Left lung (tissue), 10 donors: Measurements from ENCODE around the gene ARHGEF28. TPM values are rescaled to one million over a fixed set of nuclear protein-coding genes. Genes with fewer than 3 reads are reported as not detected.
A peak's percentile ranks its signal among the peaks of the same experiment; 100 is the strongest.

Source experiments
- ATAC-seq: fragments of 200-7000 bp; cut with Tn5 transposase; one replicate; pipeline ENCODE4 v1.9.1; 2020; ENCODE audit warnings: moderate library complexity
- DNase-seq, 4 donors: peaks; one replicate each; pipeline ENCODE4 v3.0.0-alpha.2; 2013 to 2020
- H3K27ac ChIP-seq, 2 donors: fragments of 200-600 bp; sonication (generic) in 1 of 2; one replicate each; pipeline versions ENCODE4 v1.5.0 to v1.8.0; 2020 to 2021
- H3K27me3 ChIP-seq, 2 donors: fragments of 200-600 bp; sonication (generic) in 1 of 2; one replicate each; pipeline versions ENCODE4 v1.5.0 to v1.8.0; 2020 to 2021
- H3K36me3 ChIP-seq, 2 donors: fragments of 200-600 bp; sonication (generic) in 1 of 2; one replicate each; pipeline versions ENCODE4 v1.5.0 to v1.8.0; 2020 to 2021
- H3K4me1 ChIP-seq, 2 donors: fragments of 200-600 bp; one replicate each; pipeline ENCODE4 v1.8.0; 2021
- H3K4me3 ChIP-seq, 2 donors: fragments of 200-600 bp; sonication (generic) in 1 of 2; one replicate each; pipeline versions ENCODE4 v1.5.0 to v1.8.0; 2020 to 2021; ENCODE audit warnings: mild to moderate bottlenecking in 1 of 2
- H3K9me3 ChIP-seq, 2 donors: fragments of 200-600 bp; sonication (generic) in 1 of 2; one replicate each; pipeline versions ENCODE4 v1.5.0 to v1.8.0; 2020 to 2021
- intact Hi-C, 2 donors: fragments of 100-400 bp; cut with DNase I; formaldehyde crosslinking; loops; one replicate each; pipeline versions ENCODE4 v1.11.2 to v1.14.2; 2022
- polyA plus RNA-seq, 6 donors: library from polyadenylated mRNA; unstranded; fragments of 120-200 nt; gene quantifications; one replicate each; pipeline ENCODE4 v1.2.1, GENCODE V29; 2013; ENCODE audit not compliant: insufficient read length in 6 of 6
- total RNA-seq, 2 donors: library from RNA; stranded (reverse); fragmentation: NEBNext Ultra II Directional; extraction: Animal tissue kit (Norgen Biotek cat#: 25700); gene quantifications; one replicate each; pipeline ENCODE4 v1.2.1, GENCODE V29; 2021
- TF ChIP-seq, protein P1 (sequence below), 2 donors: fragments of 200-600 bp; sonication (generic) in 1 of 2; IDR thresholded peaks; one replicate each; pipeline versions ENCODE4 v1.5.0 to v1.8.0; 2021; ENCODE audit warnings: antibody characterized with exemption in 2 of 2
- donor health status: DM: no; HTN: yes; CAD: no.
- donor health status: DM: no; HTN: no; CAD: no.

Gene ARHGEF28
- total and polyA plus RNA-seq, 8 donors = 8.4 to 16.4 (median 10.3) TPM

DNA sequence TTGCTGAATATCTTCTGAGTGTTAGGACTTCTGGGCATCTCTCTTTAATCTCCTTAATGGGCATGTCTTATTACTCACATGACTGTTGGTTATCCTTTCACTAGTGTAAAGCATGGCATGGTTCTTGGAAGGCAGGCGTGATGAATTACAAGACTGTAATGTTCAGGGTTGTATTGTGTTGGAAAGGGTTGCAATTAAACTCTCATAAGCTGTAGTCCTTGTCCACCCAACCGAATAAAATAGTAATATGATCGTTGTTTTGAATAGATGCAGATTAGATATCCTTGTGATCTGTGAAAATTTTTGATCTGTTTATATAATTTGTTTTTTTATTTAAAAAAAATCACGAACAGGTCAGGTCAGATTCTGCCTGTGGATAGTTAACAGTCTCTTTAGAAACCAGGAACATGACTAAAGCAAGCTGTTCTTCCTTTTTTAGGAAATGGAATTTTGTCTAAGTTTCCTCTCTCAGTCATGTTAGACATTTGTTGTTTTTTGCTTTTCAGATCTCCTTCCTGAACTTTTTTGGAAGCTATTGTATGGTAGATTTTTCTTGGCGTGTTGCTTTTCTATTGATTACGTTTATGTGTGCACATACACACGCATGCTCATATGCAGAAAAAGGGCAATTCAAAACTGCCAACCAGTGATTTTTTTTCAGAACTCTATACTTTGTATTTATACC, 121.8 kb downstream of the ARHGEF28 start:
- intact Hi-C loops = no loop called here

DNA sequence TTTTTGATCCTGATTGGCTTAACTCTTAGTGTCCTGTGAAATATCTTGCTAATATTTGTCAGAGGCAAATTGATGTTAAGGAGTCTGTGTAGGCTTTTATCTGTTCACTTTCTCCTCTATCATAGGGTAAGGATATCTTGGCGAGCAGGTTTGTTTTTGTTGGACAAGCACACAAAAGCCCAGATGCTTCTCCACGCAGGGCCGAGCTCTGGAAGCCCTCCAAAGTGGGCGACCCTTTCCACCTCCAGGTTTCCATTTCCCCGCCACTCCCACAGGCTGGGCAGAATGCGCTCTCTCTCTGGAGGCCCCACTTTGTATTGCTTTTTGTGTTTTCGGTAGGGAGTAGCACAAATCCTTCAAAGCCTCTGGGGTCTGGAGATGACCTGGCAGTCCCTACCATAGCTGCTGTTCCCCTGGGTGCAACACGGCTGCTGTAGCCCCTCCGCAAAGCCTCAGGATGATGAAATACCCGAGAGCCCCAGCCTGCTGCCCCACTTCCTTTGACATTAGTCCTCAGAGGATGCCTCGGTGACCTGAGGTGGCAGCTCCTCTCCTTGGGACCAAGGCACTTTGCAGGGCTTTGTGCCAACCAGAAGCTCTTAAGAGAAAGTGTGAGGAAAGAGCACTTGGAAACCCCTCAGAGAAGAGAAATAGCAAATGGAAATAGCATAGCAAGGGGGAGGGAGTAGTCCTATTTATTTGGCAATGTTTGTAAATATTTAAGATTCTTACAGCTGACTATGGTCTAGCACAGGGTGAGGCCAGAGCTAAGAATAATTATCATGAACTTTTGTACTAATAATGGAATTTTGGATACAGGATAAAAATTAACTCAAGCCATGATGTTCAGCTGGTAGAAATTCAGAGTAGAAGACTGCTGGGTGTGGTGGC, 122.8 kb downstream of the ARHGEF28 start:
- peak overlapping the region in 1 of 2 donors; percentile 28 for H3K27ac ChIP-seq
- no peaks in the 10 kb centered on the region for H3K9me3 ChIP-seq
- H3K4me1 ChIP-seq = no peaks in the 10 kb centered on the region
- DNase-seq = peak in 3 of 4 donors; percentile 33 to 46 (median 34)
- H3K27me3 ChIP-seq = peaks cover 0 to 16% of the 10 kb centered on the region in 2 donors
- intact Hi-C loops = no loop called here
- H3K4me3 ChIP-seq = no peak overlapping the region
- TF ChIP-seq, protein P1, sequence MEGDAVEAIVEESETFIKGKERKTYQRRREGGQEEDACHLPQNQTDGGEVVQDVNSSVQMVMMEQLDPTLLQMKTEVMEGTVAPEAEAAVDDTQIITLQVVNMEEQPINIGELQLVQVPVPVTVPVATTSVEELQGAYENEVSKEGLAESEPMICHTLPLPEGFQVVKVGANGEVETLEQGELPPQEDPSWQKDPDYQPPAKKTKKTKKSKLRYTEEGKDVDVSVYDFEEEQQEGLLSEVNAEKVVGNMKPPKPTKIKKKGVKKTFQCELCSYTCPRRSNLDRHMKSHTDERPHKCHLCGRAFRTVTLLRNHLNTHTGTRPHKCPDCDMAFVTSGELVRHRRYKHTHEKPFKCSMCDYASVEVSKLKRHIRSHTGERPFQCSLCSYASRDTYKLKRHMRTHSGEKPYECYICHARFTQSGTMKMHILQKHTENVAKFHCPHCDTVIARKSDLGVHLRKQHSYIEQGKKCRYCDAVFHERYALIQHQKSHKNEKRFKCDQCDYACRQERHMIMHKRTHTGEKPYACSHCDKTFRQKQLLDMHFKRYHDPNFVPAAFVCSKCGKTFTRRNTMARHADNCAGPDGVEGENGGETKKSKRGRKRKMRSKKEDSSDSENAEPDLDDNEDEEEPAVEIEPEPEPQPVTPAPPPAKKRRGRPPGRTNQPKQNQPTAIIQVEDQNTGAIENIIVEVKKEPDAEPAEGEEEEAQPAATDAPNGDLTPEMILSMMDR (IDR thresholded peaks at IDR 0.05) = no peak
- H3K36me3 ChIP-seq = no peaks in the 10 kb centered on the region
- peak; percentile 52 for ATAC-seq

More for the DNA sequence above, 121.8 kb downstream of the ARHGEF28 start:
- Histone ChIP-seq H3K9me3 (no peaks in the 10 kb centered on the region), H3K27me3 (peaks cover 0 to 16% of the 10 kb centered on the region in 2 donors), H3K4me1 (no peaks in the 10 kb centered on the region), H3K4me3 (no peak overlapping the region), H3K36me3 (no peaks in the 10 kb centered on the region), H3K27ac (no peak overlapping the region)
- ATAC-seq = no peak
- DNase-seq = no peak
- TF ChIP-seq, protein P1 (IDR thresholded peaks at IDR 0.05) = no peak

DNA sequence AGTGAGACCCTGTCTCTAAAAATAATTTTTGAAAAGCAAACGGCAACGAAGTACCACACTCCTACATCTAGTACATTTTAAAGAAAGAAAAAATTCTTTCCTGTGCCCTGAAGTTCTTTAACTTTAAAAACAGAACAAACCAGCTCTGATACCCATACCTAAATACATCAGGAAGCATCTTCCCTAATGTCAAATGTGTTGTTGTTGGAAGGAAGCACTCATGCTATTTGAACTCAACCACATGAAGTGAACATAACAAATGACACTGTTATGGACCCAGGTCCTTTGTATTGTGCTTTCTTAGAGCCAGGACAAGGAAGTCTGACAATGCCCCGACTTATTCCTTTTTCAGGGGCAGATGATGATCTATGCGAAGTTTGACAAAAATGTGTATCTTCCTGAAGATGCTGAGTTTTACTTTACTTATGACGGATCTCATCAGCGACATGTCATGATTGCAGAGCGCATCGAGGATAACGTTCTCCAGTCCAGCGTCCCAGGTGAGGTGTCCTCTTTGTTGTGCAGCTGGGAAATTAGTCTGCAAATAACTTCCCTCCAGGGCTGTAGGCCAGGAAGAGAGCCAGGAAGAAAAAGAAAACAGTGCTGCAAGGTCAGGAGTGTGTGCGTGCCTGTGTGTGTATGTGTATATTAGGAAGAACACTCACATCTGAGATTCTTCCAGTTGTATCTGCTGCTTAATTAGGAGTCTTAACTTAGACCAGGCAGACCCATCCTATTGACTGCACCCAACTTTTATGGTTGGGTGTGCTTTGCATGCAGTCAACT, 123.7 kb downstream of the ARHGEF28 start:
- no peaks in the 10 kb centered on the region for H3K4me1 ChIP-seq
- H3K9me3 ChIP-seq = no peaks in the 10 kb centered on the region
- H3K27me3 ChIP-seq = peaks cover 0 to 16% of the 10 kb centered on the region in 2 donors
- DNase-seq (no peak), ATAC-seq (no peak)
- no peak overlapping the region for H3K4me3 ChIP-seq
- intact Hi-C loops = no loop called here
- TF ChIP-seq, protein P1 (IDR thresholded peaks at IDR 0.05) = no peak
- no peak overlapping the region for H3K27ac ChIP-seq
- H3K36me3 ChIP-seq = no peaks in the 10 kb centered on the region

DNA sequence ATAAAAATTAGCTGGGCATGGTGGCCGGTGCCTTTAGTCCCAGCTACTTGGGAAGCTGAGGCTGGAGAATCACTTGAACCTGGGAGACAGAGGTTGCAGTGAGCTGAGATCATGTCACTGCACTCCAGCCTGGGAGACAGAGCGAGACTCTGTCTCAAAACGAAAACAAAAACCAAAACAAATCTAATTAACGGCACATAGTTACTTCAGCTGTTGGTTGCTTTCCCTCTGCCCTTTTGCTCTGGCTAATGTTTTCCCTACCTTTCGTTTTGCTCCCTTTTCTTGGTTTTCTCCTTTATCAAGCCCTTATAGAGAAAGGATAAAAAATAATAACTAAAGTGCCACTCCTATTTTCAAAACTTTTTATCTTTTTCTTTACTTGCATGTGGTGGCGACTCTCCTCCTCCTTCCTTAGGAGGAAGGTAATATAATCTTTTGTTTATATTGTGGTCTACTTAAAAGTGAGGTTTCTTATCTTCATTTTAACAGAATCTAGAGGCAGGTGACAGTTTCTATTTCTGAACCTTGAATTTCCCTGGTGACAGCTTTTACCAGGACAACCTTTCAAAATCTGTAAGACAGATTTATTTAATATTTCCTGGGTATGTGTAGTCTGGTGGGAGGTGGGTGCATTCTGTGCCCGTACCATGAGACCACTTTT, 125.4 kb downstream of the ARHGEF28 start:
- Histone ChIP-seq H3K36me3 (no peaks in the 10 kb centered on the region), H3K27ac (no peak overlapping the region), H3K4me1 (no peaks in the 10 kb centered on the region), H3K9me3 (no peaks in the 10 kb centered on the region), H3K27me3 (peaks cover 0 to 16% of the 10 kb centered on the region in 2 donors), H3K4me3 (no peak overlapping the region)
- ATAC-seq (no peak), DNase-seq (no peak)
- TF ChIP-seq, protein P1 (IDR thresholded peaks at IDR 0.05) = no peak
- intact Hi-C loops = no loop called here
